Esophagus squamous epithelium (tissue), 4 donors: ENCODE measurements around the gene CORO1C.

ENCODE experiments used
- POLR2A ChIP-seq, 4 donors: fragments of 450-650 bp; IDR thresholded peaks; one replicate each; pipeline ENCODE4 v1.6.1; 2017; ENCODE audit warnings: antibody characterized with exemption in 4 of 4, mild to moderate bottlenecking in 4 of 4, moderate library complexity in 3 of 4
- TF ChIP-seq, protein P1 (sequence below), 6 experiments: fragments of 450-650 bp in 4 of 6; fragments of 200-600 bp in 2 of 6; sonication (generic) in 2 of 6; IDR thresholded peaks; one replicate each; pipeline ENCODE4 v1.5.1; 2016 to 2019; ENCODE audit warnings: antibody characterized with exemption in 6 of 6, mild to moderate bottlenecking in 4 of 6, moderate library complexity in 4 of 6

DNA sequence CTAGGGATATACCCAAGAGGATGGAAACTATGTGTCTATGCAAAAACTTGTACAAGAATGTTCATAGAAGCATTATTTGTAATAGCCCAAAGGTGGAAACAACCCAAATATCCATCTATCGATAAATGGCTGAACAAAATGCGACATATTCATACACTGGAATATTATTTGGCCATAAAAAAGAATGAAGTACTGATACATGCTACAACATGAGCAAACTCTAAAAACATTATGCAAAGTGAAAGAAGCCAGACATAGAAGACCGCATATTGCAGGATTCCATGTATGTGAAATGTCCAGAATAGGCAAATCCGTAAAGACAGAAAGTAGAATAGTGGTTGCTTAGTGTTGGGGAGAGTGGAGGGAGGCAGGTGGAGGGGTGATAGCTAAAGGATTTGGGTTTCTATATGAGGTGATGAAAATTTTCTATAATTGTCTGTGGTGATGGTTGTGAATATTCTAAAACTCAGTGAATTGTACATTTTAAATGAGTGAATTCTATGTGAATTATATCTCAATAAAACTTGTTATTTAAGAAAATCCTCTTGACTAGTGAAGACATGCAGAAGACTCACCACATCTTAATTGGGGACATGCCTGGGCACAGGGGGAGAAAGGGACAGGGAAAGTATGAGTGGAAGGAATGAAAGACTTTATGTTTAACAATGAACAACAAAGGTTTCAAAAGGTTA is 67.8 kb downstream of the CORO1C start:
- TF ChIP-seq, protein P1, sequence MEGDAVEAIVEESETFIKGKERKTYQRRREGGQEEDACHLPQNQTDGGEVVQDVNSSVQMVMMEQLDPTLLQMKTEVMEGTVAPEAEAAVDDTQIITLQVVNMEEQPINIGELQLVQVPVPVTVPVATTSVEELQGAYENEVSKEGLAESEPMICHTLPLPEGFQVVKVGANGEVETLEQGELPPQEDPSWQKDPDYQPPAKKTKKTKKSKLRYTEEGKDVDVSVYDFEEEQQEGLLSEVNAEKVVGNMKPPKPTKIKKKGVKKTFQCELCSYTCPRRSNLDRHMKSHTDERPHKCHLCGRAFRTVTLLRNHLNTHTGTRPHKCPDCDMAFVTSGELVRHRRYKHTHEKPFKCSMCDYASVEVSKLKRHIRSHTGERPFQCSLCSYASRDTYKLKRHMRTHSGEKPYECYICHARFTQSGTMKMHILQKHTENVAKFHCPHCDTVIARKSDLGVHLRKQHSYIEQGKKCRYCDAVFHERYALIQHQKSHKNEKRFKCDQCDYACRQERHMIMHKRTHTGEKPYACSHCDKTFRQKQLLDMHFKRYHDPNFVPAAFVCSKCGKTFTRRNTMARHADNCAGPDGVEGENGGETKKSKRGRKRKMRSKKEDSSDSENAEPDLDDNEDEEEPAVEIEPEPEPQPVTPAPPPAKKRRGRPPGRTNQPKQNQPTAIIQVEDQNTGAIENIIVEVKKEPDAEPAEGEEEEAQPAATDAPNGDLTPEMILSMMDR (IDR thresholded peaks at IDR 0.05), result no peak
- TF ChIP-seq POLR2A (IDR thresholded peaks at IDR 0.05), result no peak
